Measurements from ENCODE around the gene TXNRD3.

TXNRD3 gene

GRCh38 chr3:126580746-126581145 lies 74.2 kb downstream of the TXNRD3 start:
- DNase-seq: no peak

GRCh38 chr3:126578702-126579101 lies 76.2 kb downstream of the TXNRD3 start:
- DNase-seq: no peak

- no peak for DNase-seq
Observed at GRCh38 chr3:126577261-126577660, 77.7 kb downstream of the TXNRD3 start.

- no peak for DNase-seq
Observed at GRCh38 chr3:126573492-126574117, 81.3 kb downstream of the TXNRD3 start.

- no peak for DNase-seq
Observed at GRCh38 chr3:126571078-126571477, 83.8 kb downstream of the TXNRD3 start.

- DNase-seq: no peak
Observed at GRCh38 chr3:126570103-126570541, 84.8 kb downstream of the TXNRD3 start.

GRCh38 chr3:126569390-126569975 lies 85.4 kb downstream of the TXNRD3 start:
- no peak for DNase-seq

- DNase-seq: no peak
Observed at GRCh38 chr3:126568776-126569342, 86.1 kb downstream of the TXNRD3 start.

GRCh38 chr3:126567696-126568438 lies 87.1 kb downstream of the TXNRD3 start:
- no peak for DNase-seq

GRCh38 chr3:126562737-126563276 lies 92.1 kb downstream of the TXNRD3 start:
- DNase-seq: no peak

- DNase-seq: no peak
Observed at GRCh38 chr3:126558336-126559071, 96.4 kb downstream of the TXNRD3 start, which contains the start of gene C3orf22. TSS of gene C3orf22 (minus strand) at chr3:126558932. CDS start at chr3:126553390, 5,542 bp downstream.

GRCh38 chr3:126557761-126558160 lies 97.2 kb downstream of the TXNRD3 start:
- DNase-seq: no peak

GRCh38 chr3:126557415-126557745 lies 97.5 kb downstream of the TXNRD3 start:
- no peak for DNase-seq
